ENCODE measurements around the gene COX7B2. TPM values are rescaled to one million over a fixed set of nuclear protein-coding genes. Genes with fewer than 3 reads are reported as not detected.

The COX7B2 gene
- total and polyA plus RNA-seq, 2 of the 13 experiments (the other 11 are each of a cell fraction or from before 2014, with no cell fraction given) = not detected

DNA sequence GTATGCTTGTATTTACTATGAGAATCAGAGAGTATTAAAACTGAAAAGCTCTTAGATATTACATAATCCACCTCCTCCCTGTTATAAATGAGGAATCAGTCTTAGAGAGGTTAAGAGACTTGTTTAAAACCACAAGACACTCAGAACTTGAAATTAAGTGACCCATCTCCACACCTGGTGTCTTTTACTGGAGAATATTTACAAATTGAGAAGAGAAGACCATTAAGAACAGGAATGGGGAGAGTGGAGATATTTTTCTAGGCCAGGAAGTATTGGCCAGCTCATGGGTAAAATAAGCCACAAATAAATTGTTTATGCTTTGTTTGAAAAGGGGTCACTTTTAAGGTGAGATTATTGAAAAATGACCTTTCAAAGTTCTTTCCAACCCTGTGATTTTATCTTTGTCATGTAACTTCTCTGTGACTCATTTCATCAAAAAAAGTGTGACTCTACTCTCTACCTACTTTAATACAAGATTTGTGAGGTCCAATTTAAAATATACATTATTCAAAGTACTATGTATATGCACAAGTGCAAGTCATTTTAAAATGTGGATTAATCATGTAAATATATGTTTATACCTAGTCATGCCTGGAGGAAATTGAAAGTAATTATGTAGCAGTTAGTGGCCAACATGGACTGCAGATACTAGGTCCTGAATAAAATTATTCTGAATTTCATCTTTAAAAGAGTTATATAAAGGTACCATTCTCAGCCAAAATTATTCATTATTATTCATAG, 15.9 kb upstream of the COX7B2 start:
- Histone ChIP-seq H3K4me1 (ENCODE audit: insufficient read depth, low read length) (no peaks in the 10 kb centered on the region), H4K20me1 (ENCODE audit: insufficient read depth, low read length) (no peaks in the 10 kb centered on the region), H3K4me2 (ENCODE audit: low read depth, low read length) (no peak overlapping the region), H3K36me3 (replicated peaks in 1 of 2; ENCODE audit: control insufficient read depth in 1 of 2, insufficient read depth in 2 of 2, low read length in 2 of 2) (no peaks in the 10 kb centered on the region), H3K9ac (ENCODE audit: insufficient read depth, low read depth, low read length) (no peak overlapping the region), H3K9me3 (ENCODE audit: low read length) (no peaks in the 10 kb centered on the region), H3K4me3 (replicated peaks in 1 of 3; ENCODE audit: insufficient read depth in 1 of 3, low read depth in 2 of 3, low read length in 3 of 3) (no peak overlapping the region), H3K79me2 (ENCODE audit: insufficient read depth, low read length) (no peaks in the 10 kb centered on the region), H2AFZ (ENCODE audit: low read length) (no peak overlapping the region), H3K27me3 (ENCODE audit: control insufficient read depth in 1 of 2, insufficient read depth in 2 of 2, low read length in 2 of 2) (no peaks in the 10 kb centered on the region), H3K27ac (ENCODE audit: extremely low read length, insufficient read depth, low read length) (no peak overlapping the region)
- CTCF ChIA-PET (ENCODE audit: low intra/inter-chr PET ratio, low total read pairs) = no interaction called here
- intact Hi-C loops (cut with micrococcal nuclease; ENCODE audit: unreplicated experiment) = no loop called here
- ATAC-seq (no peak), DNase-seq (ENCODE audit: low spot score) (no peak), FAIRE-seq (no peak)
- no TSS peak for BruUV-seq (replicated peaks)
- POLR2A ChIA-PET = no interaction called here
- in situ Hi-C loops (cut with HindIII; ENCODE audit: extremely low pct_ligation_motif_present, low pct_unique_long_range_greater_than_20kb) = no loop called here
- TF ChIP-seq ZNF546 (CRISPR knock-in tag; conservative IDR thresholded peaks at IDR 0.05) (no peak), ZNF263 (CRISPR knock-in tag; IDR thresholded peaks at IDR 0.05) (no peak), SRSF9 (IDR thresholded peaks at IDR 0.05; ENCODE audit: borderline replicate concordance, insufficient read depth, low read depth, low read length, poor library complexity, severe bottlenecking) (no peak), ZNF547 (CRISPR knock-in tag; IDR thresholded peaks at IDR 0.05) (no peak), ZNF724P (CRISPR knock-in tag; IDR thresholded peaks at IDR 0.05; ENCODE audit: borderline replicate concordance) (no peak), ARNT (IDR thresholded peaks at IDR 0.05) (no peak), CAMTA2 (CRISPR knock-in tag; IDR thresholded peaks at IDR 0.05; ENCODE audit: borderline replicate concordance) (no peak), ZC3H13 (CRISPR knock-in tag; IDR thresholded peaks at IDR 0.05) (no peak), ATRX (CRISPR knock-in tag; IDR thresholded peaks at IDR 0.05; ENCODE audit: borderline replicate concordance) (no peak), ZNF709 (CRISPR knock-in tag; IDR thresholded peaks at IDR 0.05) (no peak), HNF4A (CRISPR knock-in tag; IDR thresholded peaks at IDR 0.05) (no peak)
- TF ChIP-seq, protein P1, sequence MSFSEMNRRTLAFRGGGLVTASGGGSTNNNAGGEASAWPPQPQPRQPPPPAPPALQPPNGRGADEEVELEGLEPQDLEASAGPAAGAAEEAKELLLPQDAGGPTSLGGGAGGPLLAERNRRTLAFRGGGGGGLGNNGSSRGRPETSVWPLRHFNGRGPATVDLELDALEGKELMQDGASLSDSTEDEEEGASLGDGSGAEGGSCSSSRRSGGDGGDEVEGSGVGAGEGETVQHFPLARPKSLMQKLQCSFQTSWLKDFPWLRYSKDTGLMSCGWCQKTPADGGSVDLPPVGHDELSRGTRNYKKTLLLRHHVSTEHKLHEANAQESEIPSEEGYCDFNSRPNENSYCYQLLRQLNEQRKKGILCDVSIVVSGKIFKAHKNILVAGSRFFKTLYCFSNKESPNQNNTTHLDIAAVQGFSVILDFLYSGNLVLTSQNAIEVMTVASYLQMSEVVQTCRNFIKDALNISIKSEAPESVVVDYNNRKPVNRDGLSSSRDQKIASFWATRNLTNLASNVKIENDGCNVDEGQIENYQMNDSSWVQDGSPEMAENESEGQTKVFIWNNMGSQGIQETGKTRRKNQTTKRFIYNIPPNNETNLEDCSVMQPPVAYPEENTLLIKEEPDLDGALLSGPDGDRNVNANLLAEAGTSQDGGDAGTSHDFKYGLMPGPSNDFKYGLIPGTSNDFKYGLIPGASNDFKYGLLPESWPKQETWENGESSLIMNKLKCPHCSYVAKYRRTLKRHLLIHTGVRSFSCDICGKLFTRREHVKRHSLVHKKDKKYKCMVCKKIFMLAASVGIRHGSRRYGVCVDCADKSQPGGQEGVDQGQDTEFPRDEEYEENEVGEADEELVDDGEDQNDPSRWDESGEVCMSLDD (CRISPR knock-in tag; IDR thresholded peaks at IDR 0.05; ENCODE audit: borderline replicate concordance) = no peak
- TF ChIP-seq, protein P2, sequence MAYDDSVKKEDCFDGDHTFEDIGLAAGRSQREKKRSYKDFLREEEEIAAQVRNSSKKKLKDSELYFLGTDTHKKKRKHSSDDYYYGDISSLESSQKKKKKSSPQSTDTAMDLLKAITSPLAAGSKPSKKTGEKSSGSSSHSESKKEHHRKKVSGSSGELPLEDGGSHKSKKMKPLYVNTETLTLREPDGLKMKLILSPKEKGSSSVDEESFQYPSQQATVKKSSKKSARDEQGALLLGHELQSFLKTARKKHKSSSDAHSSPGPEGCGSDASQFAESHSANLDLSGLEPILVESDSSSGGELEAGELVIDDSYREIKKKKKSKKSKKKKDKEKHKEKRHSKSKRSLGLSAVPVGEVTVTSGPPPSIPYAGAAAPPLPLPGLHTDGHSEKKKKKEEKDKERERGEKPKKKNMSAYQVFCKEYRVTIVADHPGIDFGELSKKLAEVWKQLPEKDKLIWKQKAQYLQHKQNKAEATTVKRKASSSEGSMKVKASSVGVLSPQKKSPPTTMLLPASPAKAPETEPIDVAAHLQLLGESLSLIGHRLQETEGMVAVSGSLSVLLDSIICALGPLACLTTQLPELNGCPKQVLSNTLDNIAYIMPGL (CRISPR knock-in tag; IDR thresholded peaks at IDR 0.05; ENCODE audit: borderline replicate concordance in 1 of 2, low read depth in 1 of 2) = no peak
- TF ChIP-seq, protein P3, sequence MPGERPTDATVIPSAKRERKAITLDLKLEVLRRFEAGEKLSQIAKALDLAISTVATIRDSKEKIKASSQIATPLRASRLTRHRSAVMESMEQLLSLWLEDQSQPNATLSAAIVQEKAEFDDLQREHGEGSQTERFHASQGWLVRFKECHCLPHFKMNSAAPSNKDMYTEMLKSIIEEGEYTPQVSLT (CRISPR knock-in tag; IDR thresholded peaks at IDR 0.05; ENCODE audit: borderline replicate concordance, low read depth) = no peak
- TF ChIP-seq, protein P4, sequence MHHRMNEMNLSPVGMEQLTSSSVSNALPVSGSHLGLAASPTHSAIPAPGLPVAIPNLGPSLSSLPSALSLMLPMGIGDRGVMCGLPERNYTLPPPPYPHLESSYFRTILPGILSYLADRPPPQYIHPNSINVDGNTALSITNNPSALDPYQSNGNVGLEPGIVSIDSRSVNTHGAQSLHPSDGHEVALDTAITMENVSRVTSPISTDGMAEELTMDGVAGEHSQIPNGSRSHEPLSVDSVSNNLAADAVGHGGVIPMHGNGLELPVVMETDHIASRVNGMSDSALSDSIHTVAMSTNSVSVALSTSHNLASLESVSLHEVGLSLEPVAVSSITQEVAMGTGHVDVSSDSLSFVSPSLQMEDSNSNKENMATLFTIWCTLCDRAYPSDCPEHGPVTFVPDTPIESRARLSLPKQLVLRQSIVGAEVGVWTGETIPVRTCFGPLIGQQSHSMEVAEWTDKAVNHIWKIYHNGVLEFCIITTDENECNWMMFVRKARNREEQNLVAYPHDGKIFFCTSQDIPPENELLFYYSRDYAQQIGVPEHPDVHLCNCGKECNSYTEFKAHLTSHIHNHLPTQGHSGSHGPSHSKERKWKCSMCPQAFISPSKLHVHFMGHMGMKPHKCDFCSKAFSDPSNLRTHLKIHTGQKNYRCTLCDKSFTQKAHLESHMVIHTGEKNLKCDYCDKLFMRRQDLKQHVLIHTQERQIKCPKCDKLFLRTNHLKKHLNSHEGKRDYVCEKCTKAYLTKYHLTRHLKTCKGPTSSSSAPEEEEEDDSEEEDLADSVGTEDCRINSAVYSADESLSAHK (CRISPR knock-in tag; IDR thresholded peaks at IDR 0.05; ENCODE audit: borderline replicate concordance) = no peak

Measured in HepG2 (cell line).